ENCODE results near the gene ALOX15B. TPM values are rescaled to one million over a fixed set of nuclear protein-coding genes. Genes with fewer than 3 reads are reported as not detected.

The ALOX15B gene
- total RNA-seq, 6 experiments from 2014 or later, result not detected

- Mint-ChIP-seq H3K27ac (no peak overlapping the region), H3K4me3 (peak overlapping the region; percentile 81), H3K36me3 (ENCODE audit: low read depth) (no peaks in the 10 kb centered on the region), H3K4me1 (ENCODE audit: low read depth) (peaks cover 5% of the 10 kb centered on the region; the same call in 1 of the 2 replicates), H3K27me3 (ENCODE audit: insufficient read depth) (peaks cover 64% of the 10 kb centered on the region), H3K9me3 (no peaks in the 10 kb centered on the region)
- no peak for DNase-seq
- peak; percentile 85 for TF ChIP-seq CTCF (IDR thresholded peaks at IDR 0.05)
Observed at GRCh38 chr17:8079291-8080207, 40.7 kb downstream of the ALOX15B start.

- Mint-ChIP-seq H3K9me3 (no peaks in the 10 kb centered on the region), H3K4me1 (ENCODE audit: low read depth) (peaks cover 5% of the 10 kb centered on the region; the same call in 1 of the 2 replicates), H3K27ac (no peak overlapping the region), H3K36me3 (ENCODE audit: low read depth) (no peaks in the 10 kb centered on the region), H3K4me3 (0 out of 2 replicates have a peak overlapping the region, but pooled peaks have one; percentile 81), H3K27me3 (ENCODE audit: insufficient read depth) (peaks cover 60% of the 10 kb centered on the region)
- no peak for DNase-seq
- TF ChIP-seq CTCF (IDR thresholded peaks at IDR 0.05), result peak; percentile 58; the same call in 1 of the 2 replicates
Observed at GRCh38 chr17:8080208-8080798, 41.4 kb downstream of the ALOX15B start.

GRCh38 chr17:8080799-8081219 is 42.0 kb downstream of the ALOX15B start:
- DNase-seq, result no peak
- H3K4me3 Mint-ChIP-seq, result no peak overlapping the region
- H3K4me1 Mint-ChIP-seq (ENCODE audit: low read depth), result peaks cover 5% of the 10 kb centered on the region; the same call in 1 of the 2 replicates
- H3K36me3 Mint-ChIP-seq (ENCODE audit: low read depth), result no peaks in the 10 kb centered on the region
- H3K9me3 Mint-ChIP-seq, result no peaks in the 10 kb centered on the region
- peaks cover 59% of the 10 kb centered on the region for H3K27me3 Mint-ChIP-seq (ENCODE audit: insufficient read depth)
- no peak for TF ChIP-seq CTCF (IDR thresholded peaks at IDR 0.05)
- H3K27ac Mint-ChIP-seq, result no peak overlapping the region

DNA sequence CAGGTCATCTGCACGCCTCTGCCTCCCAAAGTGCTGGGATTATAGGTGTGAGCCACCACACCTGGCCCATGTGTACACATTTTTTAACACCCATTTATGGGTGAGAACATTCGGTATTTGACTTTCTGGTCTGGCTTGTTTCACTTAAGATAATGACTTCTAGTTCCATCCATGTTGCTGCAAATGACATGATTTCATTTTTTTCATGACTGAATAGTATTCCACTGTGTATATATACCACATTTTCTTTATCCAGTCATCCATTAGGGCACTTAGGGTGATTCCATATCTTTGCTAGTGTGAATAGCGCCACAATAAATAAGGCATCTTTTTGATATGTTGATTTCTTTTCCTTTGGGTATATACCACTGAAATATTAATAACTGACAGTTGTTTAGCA is 43.0 kb downstream of the ALOX15B start:
- H3K9me3 Mint-ChIP-seq, result no peaks in the 10 kb centered on the region
- H3K4me1 Mint-ChIP-seq (ENCODE audit: low read depth), result peaks cover 5% of the 10 kb centered on the region; the same call in 1 of the 2 replicates
- no peak for TF ChIP-seq CTCF (IDR thresholded peaks at IDR 0.05)
- DNase-seq, result no peak
- H3K4me3 Mint-ChIP-seq, result no peak overlapping the region
- H3K27me3 Mint-ChIP-seq (ENCODE audit: insufficient read depth), result peaks cover 56% of the 10 kb centered on the region
- H3K27ac Mint-ChIP-seq, result no peak overlapping the region
- H3K36me3 Mint-ChIP-seq (ENCODE audit: low read depth), result no peaks in the 10 kb centered on the region

GRCh38 chr17:8082292-8082691 is 43.4 kb downstream of the ALOX15B start:
- TF ChIP-seq CTCF (IDR thresholded peaks at IDR 0.05), result no peak
- no peaks in the 10 kb centered on the region for H3K36me3 Mint-ChIP-seq (ENCODE audit: low read depth)
- no peaks in the 10 kb centered on the region for H3K9me3 Mint-ChIP-seq
- H3K27ac Mint-ChIP-seq, result no peak overlapping the region
- no peak for DNase-seq
- peaks cover 57% of the 10 kb centered on the region for H3K27me3 Mint-ChIP-seq (ENCODE audit: insufficient read depth)
- H3K4me1 Mint-ChIP-seq (ENCODE audit: low read depth), result peaks cover 5% of the 10 kb centered on the region; the same call in 1 of the 2 replicates
- no peak overlapping the region for H3K4me3 Mint-ChIP-seq
